Mucosa of gallbladder (tissue), 1 donor: Measurements from ENCODE around the gene GSTP1. TPM values are rescaled to one million over a fixed set of nuclear protein-coding genes. Genes with fewer than 3 reads are reported as not detected.

Experiments used
- DNase-seq: peaks from one replicate; pipeline ENCODE4 v3.0.0-alpha.2; 2020; ENCODE audit warnings: low spot score
- total RNA-seq: library from RNA; stranded (reverse); gene quantifications from one replicate; pipeline ENCODE4 v1.2.1, GENCODE V29; 2021
- donor health status: DM: no; HTN: no; CAD: no.

Gene GSTP1
- total RNA-seq, 1 donor from 2014 or later, result 1,142 TPM

GRCh38 chr11:67630228-67630942, 46.8 kb downstream of the GSTP1 start:
- DNase-seq, result peak; percentile 99

DNA sequence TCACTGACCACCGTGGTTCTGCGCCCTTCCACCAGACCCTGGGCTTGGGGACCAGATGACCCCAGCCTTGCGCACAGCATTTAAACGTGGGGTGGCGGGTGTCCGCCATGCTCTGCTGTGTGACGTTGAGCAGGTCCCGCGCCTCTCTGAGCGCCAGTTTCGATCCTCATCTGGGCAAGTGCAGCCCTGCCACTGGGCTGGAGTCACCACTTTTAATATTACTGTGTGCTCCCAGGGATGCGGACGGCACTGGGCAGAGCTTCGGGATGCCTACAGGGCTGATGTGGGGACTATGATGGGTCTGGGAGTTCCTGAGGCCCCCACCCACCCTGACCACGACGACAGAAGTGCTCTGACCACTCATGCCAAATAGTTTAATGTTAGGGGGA, 47.3 kb downstream of the GSTP1 start:
- DNase-seq, result no peak

DNA sequence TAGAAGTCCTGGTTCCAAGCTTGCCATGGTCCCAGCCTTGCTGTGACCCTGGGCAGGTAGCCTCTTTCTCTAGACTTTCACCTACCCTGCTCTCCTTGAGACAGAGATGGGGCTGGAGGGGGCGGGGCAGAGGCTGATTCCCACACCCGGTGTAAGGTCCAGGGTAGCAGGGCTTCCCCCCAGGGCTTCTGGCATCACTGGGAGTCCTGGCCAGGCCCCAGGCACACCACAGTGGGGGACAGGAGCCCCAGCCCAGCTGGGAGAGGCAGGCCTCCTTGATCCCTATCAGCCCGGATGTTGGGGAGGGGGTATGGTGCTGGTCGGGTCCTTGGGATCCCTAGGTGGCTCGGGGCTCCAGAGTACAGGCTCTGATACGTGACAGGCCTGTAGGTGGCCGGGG, 47.8 kb downstream of the GSTP1 start:
- DNase-seq, result no peak

- DNase-seq, result no peak
Measured at GRCh38 chr11:67631853-67632174, 48.2 kb downstream of the GSTP1 start.

DNA sequence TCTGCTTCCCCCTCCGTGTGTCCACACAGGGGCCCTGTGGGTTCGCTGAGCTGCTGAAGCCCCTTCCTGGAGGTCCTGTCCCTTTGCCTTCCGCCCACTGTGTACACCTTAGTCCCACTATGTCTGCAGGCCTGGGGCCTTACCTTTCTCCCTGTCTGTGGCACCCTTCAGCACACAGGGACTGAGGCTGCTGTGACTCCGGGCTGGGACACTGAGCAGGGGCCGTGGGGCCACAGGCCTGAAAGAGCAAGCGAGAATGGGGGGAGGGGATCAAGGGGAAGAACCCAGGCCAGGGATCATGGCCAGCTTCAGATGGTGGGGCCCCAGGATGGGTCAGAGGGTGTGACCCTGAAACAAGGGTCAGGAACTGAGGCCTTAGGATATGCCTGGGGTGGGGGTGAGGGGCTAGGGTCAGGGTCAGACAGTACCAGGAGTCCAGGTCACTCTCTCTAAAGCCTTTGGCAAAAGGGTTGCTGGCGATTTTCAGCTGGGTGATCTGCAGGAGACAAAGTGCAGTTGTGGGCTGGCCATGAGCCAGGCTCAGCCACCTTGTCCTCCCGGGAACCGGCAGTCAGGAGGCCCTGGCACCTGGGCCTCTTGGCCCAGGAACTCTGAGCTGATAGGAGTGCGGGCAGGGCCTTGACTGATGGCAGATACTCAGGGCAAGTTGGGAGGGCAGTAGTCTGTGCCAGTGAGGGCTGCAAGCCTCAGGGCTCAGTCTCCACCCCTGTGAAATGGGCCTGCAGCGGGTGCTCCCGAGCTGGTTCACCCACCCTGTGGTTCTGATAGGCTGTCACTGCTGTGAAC, 48.8 kb downstream of the GSTP1 start:
- DNase-seq, result peak; percentile 63

DNA sequence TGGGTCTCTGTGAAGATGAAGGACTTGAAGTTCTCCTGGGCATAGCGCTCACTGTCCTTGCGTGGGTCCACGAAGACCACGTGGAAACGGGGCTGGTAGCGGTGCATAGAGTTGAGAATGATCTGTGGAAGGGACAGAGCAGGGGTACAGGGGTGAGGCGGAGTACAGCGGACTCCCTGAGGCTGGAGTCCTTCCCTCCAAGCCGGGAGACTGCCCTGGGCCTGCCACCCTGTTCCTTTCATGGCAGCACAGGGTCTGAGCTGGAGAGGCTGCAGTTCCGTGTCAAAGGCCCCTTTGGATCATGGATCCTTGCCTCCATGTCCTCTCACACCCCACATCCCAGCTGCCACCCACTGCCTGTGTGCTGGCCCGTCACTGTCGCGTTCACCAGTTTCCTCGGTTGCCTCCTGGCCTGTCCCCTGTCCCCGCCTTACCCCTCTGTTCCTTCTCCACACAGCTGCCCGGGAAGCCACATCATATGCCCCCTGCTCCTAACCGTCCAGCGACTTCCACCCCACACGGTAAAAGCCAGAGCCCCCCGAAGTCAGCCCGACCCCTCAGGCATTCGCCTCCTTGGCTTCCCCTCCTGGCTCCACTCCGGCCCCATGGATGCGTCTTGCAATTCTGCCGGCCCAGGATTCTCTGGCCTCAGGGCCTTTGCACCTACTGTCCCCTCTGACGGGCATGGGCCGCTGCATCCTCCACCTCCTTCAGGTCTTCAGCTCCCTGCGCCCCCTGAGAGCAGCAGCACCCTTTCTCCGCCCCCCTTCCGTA, 49.6 kb downstream of the GSTP1 start:
- DNase-seq, result no peak

- DNase-seq, result no peak
Measured at GRCh38 chr11:67633758-67634365, 50.2 kb downstream of the GSTP1 start.

DNA sequence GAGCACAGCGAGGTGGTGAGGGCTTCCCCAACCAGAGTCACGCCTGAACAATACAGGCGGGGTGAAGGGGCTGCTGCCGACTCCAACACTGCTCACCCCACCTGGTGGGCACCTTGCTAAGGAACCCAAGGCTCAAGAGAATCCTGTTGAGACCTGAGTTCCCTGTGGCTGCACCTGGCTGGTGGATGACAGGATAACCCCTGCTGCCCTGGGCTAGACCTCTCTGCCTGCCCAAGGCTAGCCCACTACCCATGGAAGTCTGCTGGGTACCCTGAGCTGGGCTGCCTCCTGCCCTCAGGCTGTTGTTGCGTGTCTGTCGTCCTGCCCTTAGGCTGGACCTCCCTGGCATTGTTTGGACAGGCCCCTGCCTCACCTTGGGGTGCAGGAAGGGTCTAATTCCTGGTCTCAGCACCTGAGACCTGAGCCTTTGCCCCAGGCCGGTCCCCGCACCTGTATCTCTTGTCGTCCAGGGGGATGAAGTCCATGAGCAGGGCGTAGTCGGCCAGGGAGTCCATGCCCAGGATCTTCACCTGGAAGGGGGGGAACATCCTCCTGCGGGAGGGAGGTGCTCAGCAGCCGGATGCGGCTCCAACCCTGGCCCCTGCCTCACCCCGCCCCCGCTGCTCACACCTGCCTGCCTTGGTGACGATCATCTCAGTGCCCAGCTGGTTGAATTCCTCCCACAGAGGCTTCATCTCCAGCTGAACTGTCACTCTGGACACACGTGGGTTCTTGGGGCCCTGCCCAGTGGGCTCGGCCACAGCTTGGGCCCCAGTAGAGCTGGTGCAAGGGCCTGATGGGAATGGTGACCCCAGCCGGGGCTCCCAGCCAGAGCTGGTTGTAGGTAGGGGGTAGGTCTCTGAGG, 51.0 kb downstream of the GSTP1 start:
- DNase-seq, result no peak

DNA sequence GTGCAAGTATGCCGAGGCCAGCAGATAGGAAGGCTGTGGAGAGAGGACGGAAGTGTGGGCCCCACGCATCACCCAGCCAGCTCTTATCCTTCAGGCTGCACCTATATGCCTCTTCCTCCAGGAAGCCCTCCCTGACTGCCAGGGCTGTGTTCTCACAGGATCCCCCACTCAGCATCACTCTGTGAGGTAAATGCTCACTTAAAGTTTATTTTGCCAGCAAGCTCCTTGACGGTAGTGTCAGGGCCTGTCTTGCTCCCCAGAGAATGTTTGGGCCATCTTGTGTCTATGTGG, 51.6 kb downstream of the GSTP1 start:
- no peak for DNase-seq

Other genes starting within 250 kb of the GSTP1 start
- gene POLD4, start 230.3 kb upstream of the GSTP1 start, total RNA-seq, result 87.5 TPM
- gene CLCF1, start 210.2 kb upstream of the GSTP1 start, total RNA-seq, result 4.0 TPM
- gene RAD9A, start 191.8 kb upstream of the GSTP1 start, total RNA-seq, result 45.0 TPM
- gene PPP1CA, start 182.0 kb upstream of the GSTP1 start, total RNA-seq, result 140 TPM
- 10.6 TPM for gene TBC1D10C, start 179.7 kb upstream of the GSTP1 start, total RNA-seq
- 78.4 TPM for gene CARNS1, start 168.1 kb upstream of the GSTP1 start, total RNA-seq
- gene RPS6KB2, start 155.3 kb upstream of the GSTP1 start, total RNA-seq, result 39.7 TPM
- 14.7 TPM for gene PTPRCAP, start 146.1 kb upstream of the GSTP1 start, total RNA-seq
- gene CORO1B, start 140.3 kb upstream of the GSTP1 start, total RNA-seq, result 181 TPM
- gene GPR152, start 131.1 kb upstream of the GSTP1 start, total RNA-seq, result not detected
- gene CABP4, start 128.5 kb upstream of the GSTP1 start, total RNA-seq, result 3.8 TPM
- gene TMEM134, start 114.6 kb upstream of the GSTP1 start, total RNA-seq, result 75.1 TPM
- 94.2 TPM for gene AIP, start 100.8 kb upstream of the GSTP1 start, total RNA-seq
- gene PITPNM1, start 78.4 kb upstream of the GSTP1 start, total RNA-seq, result 51.0 TPM
- 95.5 TPM for gene CDK2AP2, start 75.7 kb upstream of the GSTP1 start, total RNA-seq
- gene CABP2, start 60.4 kb upstream of the GSTP1 start, total RNA-seq, result not detected
- 202 TPM for gene NDUFV1, start 23.1 kb downstream of the GSTP1 start, total RNA-seq
- 17.8 TPM for gene NUDT8, start 46.1 kb downstream of the GSTP1 start, total RNA-seq
- 0.14 TPM for gene TBX10, start 56.0 kb downstream of the GSTP1 start, total RNA-seq
- 16.0 TPM for gene ACY3, start 66.9 kb downstream of the GSTP1 start, total RNA-seq
- gene ALDH3B2, start 90.8 kb downstream of the GSTP1 start, total RNA-seq, result 0.63 TPM